GM12873 (cell line): Measurements from ENCODE around the gene PARN.

Experiments
- TF ChIP-seq, protein P1 (sequence below): IDR thresholded peaks from 2 replicates; pipeline ENCODE4 v1.5.1; 2012; ENCODE audit warnings: low read depth, mild to moderate bottlenecking, moderate library complexity, low read length, control low read depth; ENCODE audit not compliant: insufficient read depth; ENCODE audit errors: missing control alignments

The PARN gene

DNA sequence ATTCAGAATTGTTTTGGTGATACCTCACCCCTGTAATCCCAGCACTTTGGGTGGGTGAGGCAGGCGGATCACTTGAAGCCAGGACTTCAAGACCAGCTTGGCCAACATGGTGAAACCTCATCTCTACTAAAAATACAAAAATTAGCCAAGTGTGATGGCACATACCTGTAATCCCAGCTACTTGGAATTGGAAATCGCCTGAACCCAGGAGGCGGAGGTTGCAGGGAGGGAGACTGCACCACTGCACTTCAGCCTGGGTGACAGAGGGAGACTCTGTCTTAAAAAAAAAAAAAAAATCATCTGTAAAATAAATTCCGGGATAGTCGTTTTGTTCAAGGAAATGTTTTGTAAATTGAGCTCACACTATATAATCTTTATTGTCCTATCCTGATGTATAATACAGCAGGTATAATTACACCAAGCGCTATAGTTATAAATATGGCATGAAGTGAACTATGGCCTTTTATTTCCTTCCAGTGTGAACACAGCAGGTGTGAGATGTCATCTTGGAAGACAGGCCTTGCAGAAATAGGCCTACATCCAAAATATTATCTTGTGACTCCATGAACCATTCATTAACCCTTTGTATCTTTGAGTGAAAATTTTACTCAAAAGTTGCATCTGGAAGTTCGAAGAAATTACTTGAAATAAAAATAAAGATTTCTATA is 38.6 kb upstream of the PARN start:
- TF ChIP-seq, protein P1, sequence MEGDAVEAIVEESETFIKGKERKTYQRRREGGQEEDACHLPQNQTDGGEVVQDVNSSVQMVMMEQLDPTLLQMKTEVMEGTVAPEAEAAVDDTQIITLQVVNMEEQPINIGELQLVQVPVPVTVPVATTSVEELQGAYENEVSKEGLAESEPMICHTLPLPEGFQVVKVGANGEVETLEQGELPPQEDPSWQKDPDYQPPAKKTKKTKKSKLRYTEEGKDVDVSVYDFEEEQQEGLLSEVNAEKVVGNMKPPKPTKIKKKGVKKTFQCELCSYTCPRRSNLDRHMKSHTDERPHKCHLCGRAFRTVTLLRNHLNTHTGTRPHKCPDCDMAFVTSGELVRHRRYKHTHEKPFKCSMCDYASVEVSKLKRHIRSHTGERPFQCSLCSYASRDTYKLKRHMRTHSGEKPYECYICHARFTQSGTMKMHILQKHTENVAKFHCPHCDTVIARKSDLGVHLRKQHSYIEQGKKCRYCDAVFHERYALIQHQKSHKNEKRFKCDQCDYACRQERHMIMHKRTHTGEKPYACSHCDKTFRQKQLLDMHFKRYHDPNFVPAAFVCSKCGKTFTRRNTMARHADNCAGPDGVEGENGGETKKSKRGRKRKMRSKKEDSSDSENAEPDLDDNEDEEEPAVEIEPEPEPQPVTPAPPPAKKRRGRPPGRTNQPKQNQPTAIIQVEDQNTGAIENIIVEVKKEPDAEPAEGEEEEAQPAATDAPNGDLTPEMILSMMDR = no peak

DNA sequence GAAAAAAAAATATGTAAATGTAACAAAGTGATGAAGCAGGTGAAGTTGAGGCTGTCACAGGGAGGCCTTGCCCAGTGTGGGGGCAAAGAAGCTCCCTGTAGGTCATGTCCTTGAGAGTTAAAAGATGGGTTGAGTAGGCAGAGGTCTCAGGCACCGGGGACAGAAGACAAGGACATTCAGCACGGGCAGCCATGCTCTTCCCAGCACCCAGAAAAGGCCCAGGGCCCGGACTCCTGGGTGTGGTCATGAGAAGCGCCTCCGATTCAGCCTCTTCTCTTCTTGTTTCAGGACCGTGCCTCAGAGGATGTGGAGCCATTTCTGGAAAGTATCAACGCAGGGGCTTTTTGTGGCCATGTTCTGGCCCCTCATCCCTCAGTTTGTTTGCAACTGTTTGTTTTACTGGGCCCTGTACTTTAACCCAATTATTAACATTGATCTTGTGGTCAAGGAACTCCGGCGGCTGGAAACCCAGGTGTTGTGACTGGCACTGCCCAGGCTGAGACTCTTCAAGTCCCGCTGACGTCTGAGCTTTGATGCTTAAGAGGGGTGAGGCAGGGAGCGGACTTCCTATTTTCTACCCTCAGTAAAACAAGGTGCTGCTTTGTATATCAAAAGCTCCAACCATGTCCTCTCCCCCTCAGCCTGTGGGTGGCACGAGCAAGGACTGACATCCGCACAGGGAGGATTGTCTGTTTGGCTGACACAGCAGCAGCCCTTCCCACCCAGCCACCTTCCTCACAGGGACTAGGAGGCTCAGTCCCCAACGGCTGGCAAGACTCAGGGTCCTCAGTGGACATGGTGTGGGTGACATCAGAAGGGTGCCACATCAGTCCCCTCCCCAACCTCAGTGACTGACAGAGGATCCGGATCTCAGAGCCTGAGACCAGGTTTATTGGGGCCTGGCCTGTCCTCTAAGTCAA is 37.5 kb upstream of the PARN start:
- TF ChIP-seq, protein P1 = no peak

DNA sequence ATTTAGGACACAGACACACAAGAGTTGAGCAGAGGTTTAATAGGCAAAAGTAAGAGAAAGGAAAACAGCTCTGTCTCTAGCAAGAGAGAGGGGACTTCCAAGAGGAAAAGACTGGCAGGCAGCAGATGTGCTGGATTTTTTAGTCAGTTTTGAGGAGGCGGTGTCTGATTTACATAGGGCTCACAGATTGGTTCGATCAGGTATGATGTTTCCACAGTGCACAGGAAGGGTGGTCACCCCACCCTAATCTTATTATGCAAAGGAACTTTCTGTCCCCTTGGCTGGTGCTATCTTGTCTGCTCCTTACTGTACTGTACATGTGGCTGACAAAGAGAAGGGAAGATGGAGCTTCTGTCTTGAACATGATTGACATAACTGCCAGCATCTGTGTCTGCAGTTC is 28.0 kb upstream of the PARN start:
- TF ChIP-seq, protein P1 = no peak

DNA sequence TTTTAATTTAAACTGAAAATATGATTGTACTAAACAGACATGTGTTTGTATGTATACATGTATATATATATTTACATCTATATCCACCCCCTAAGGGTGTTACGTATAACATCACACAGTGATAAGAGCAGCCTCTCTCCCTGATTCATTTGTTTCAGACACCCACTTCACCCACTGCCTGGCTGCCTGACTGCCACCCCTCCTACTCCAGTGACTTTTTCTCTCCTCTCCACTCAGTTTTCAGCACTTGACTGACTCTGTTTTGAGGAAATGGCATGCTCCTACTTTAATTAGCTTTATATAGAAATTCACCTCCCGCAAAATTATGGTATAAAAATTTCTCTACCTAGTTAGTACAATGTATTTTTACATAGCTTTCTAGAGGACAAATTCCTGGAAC is 22.7 kb upstream of the PARN start:
- TF ChIP-seq, protein P1 = no peak

DNA sequence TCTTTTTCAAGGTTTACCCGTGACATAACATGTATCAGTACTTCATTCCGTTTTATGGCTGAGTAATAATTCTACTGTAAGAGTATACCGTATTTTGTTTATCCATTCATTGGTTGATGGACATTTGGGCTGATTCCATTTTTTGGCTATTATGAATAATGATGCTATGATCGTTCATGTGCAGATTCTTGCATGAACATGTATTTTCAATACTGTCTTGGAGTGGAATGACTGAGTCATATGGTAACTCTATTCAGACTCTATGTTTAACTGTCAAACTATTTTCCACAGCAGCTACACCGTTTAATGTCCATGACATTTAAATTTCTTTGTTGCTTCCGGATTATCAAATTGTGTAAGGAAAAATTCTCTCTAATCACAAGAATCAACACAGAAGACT is 20.6 kb upstream of the PARN start:
- TF ChIP-seq, protein P1 = no peak

DNA sequence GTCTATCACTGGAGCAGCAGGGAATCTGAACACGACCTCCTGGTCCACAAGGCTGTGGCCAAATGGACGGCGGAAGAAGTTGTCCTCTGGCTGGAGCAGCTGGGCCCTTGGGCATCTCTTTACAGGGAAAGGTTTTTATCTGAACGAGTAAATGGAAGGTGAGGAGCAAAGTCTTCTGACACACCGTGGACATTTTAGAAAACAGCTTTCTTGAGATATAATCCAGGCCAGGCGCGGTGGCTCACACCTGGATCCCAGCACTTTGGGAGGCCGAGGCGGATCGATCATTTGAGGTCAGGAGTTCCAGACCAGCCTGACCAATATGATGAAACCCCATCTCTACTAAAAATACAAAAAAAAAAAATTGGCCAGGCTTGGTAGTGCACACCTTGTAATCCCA is 19.8 kb upstream of the PARN start:
- TF ChIP-seq, protein P1 = no peak

DNA sequence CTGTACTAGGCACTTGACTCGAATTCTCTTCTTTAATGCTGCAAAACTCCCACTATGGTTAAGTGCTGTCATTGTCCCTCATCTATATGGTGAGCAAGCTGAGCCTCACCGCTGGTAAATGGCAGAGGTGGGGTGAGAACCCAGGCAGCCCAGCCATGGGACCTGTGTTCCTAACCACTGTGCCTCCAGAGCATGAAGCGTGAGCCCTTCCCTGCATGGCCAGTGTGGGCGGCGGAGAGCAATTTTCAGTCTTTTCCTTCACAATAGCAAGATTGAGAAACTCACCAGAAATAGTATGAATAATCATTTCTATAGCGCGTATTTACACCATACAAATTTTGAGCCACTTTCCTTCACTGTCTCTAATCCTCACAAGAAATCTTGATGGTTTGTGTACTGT is 11.9 kb upstream of the PARN start:
- TF ChIP-seq, protein P1 = no peak
